Osteoblast (primary cell): ENCODE results near the gene SNAPC1. TPM values are rescaled to one million over a fixed set of nuclear protein-coding genes. Genes with fewer than 3 reads are reported as not detected.

Experiments used
- DNase-seq: peaks from one replicate; pipeline ENCODE4 v3.0.0; 2011; ENCODE audit warnings: low spot score, mixed read lengths; ENCODE audit not compliant: insufficient read length; ENCODE audit errors: missing footprints
- H2AFZ ChIP-seq: 2 replicates; pipeline ENCODE4 v1.6.0; 2011; ENCODE audit warnings: mild to moderate bottlenecking, low read length
- H3K27ac ChIP-seq: 2 replicates; pipeline ENCODE4 v1.5.1; 2011; ENCODE audit warnings: mild to moderate bottlenecking, low read depth, low read length, moderate library complexity
- H3K27me3 ChIP-seq: 2 replicates; pipeline ENCODE4 v1.6.0; 2012; ENCODE audit warnings: mild to moderate bottlenecking, control low read depth, inconsistent platforms, low read length, moderate library complexity; ENCODE audit not compliant: insufficient read depth
- H3K36me3 ChIP-seq: 2 replicates; pipeline ENCODE4 v1.5.1; 2011; ENCODE audit warnings: mild to moderate bottlenecking, low read length, control low read depth, moderate library complexity; ENCODE audit not compliant: insufficient read depth
- H3K4me1 ChIP-seq: 2 replicates; pipeline ENCODE4 v1.5.1; 2011; ENCODE audit warnings: mild to moderate bottlenecking, low read length, control low read depth, moderate library complexity; ENCODE audit not compliant: insufficient read depth
- H3K4me2 ChIP-seq: 2 replicates; pipeline ENCODE4 v1.6.0; 2011; ENCODE audit warnings: mild to moderate bottlenecking, low read length; ENCODE audit not compliant: insufficient read depth
- H3K4me3 ChIP-seq: fragments of 200-600 bp; sonication (generic); 3 replicates; pipeline ENCODE4 v1.5.1; 2012; ENCODE audit warnings: mild to moderate bottlenecking, low read length, inconsistent platforms; ENCODE audit not compliant: insufficient read depth
- H3K79me2 ChIP-seq: 2 replicates; pipeline ENCODE4 v1.6.0; 2012; ENCODE audit warnings: mild to moderate bottlenecking, low read length, control low read depth, inconsistent platforms; ENCODE audit not compliant: insufficient read depth
- H3K9me3 ChIP-seq: 2 replicates; pipeline ENCODE4 v1.5.1; 2011; ENCODE audit warnings: low read depth, low read length, control low read depth
- H4K20me1 ChIP-seq: 2 replicates; pipeline ENCODE4 v1.6.0; 2012; ENCODE audit warnings: mild to moderate bottlenecking, low read length, control low read depth; ENCODE audit not compliant: insufficient read depth
- CTCF ChIP-seq: IDR thresholded peaks from 2 replicates; pipeline ENCODE4 v1.5.1; 2011; ENCODE audit warnings: mild to moderate bottlenecking, low read depth, low read length, moderate library complexity; ENCODE audit errors: extremely low read depth
- total RNA-seq: library from RNA; depleted of rRNA; stranded (reverse); fragments of >200 nt; gene quantifications from 2 replicates; pipeline ENCODE4 v1.2.3, GENCODE V29; 2012

SNAPC1 gene
- total RNA-seq, 1 donor: 35.8 TPM

DNA sequence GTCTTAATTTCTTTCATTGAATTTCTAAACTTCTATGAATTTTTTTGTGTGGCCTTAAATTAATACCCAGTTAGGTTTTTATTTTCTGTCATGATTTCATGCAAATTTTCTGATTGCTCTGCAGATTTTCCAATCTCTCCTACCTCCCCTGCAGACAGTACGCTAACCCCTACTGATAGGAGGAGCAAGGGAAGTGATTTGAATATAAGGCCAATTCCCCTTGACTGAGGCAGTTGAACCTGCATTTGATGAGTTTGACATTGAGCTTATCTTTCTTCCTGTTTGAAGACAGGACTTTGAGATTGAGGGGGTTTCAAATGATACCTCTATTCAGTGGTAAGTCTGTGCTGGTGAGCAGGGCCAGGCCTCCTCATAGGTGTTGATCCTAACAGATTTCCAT is 74.6 kb downstream of the SNAPC1 start:
- H2AFZ ChIP-seq: no peak overlapping the region
- TF ChIP-seq CTCF: no peak
- no peak for DNase-seq

DNA sequence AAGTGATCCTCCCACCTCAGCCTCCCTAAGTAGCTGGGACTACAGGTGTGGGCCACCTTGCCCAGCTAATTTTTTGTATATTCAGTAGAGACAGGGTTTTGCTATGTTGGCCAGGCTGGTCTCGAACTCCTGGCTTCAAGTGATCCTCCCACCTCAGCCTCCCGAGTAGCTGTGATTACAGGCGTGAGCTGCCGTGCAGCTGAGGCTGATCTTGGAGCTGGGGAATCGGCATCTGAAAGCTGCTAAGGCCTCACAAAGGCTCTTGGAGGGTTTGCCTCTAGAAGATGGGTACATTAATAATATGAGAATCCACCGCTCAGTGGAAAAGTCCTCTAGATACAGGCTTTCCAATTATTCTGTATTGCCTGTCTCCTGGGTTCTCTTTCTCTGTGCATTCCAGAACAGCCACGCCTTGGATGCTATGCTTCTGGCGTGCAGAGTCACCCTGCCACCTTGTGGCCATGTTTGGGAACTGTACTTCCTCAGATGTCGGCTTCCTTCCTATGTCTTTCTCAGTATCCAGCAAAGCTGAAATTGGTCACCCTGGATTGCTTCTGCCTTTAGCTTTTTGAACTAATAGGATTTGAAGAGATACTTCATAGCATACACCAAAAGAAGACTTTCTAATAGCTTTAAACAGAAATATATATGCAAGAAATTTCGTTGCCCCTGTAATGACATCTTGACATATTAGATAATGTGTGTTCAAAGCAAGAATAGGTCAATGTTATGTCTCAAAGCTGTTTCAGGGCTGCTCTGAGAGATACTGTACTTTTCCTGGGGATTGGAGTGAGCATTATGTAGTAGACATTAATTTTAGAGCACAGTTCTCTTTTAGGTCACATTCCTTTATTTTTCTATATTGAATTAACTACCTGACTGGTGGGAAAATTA is 75.4 kb downstream of the SNAPC1 start:
- no peak overlapping the region for H3K27ac ChIP-seq

More for the DNA sequence above, 74.6 kb downstream of the SNAPC1 start:
- Histone ChIP-seq H3K79me2 (no peaks in the 10 kb centered on the region), H3K4me1 (peaks cover 3% of the 10 kb centered on the region), H3K9me3 (no peaks in the 10 kb centered on the region), H4K20me1 (no peaks in the 10 kb centered on the region), H3K27ac (no peak overlapping the region), H3K27me3 (no peaks in the 10 kb centered on the region), H3K4me2 (no peak overlapping the region), H3K4me3 (no peak overlapping the region), H3K36me3 (no peaks in the 10 kb centered on the region)

GRCh38 chr14:61838661-61839245 is 76.5 kb downstream of the SNAPC1 start:
- Histone ChIP-seq H2AFZ (no peak overlapping the region), H3K4me2 (no peak overlapping the region), H3K79me2 (no peaks in the 10 kb centered on the region), H4K20me1 (no peaks in the 10 kb centered on the region), H3K36me3 (no peaks in the 10 kb centered on the region), H3K27me3 (peaks cover 3% of the 10 kb centered on the region), H3K4me3 (no peak overlapping the region), H3K4me1 (peaks cover 3% of the 10 kb centered on the region), H3K27ac (peak overlapping the region; percentile 46), H3K9me3 (no peaks in the 10 kb centered on the region)
- TF ChIP-seq CTCF: no peak
- no peak for DNase-seq

More for the DNA sequence above, 75.4 kb downstream of the SNAPC1 start:
- H3K9me3 ChIP-seq: no peaks in the 10 kb centered on the region
- peak; percentile 72 for DNase-seq
- no peak overlapping the region for H3K4me3 ChIP-seq
- no peaks in the 10 kb centered on the region for H3K79me2 ChIP-seq
- no peaks in the 10 kb centered on the region for H3K36me3 ChIP-seq
- peaks cover 3% of the 10 kb centered on the region for H3K4me1 ChIP-seq
- peaks cover 3% of the 10 kb centered on the region for H3K27me3 ChIP-seq
- peak; percentile 92 for TF ChIP-seq CTCF
- no peaks in the 10 kb centered on the region for H4K20me1 ChIP-seq
- no peak overlapping the region for H2AFZ ChIP-seq
- H3K4me2 ChIP-seq: no peak overlapping the region

GRCh38 chr14:61839507-61839906 is 77.3 kb downstream of the SNAPC1 start:
- DNase-seq: no peak
- Histone ChIP-seq H3K27ac (peak overlapping the region; percentile 46), H3K4me1 (peaks cover 3% of the 10 kb centered on the region), H3K79me2 (no peaks in the 10 kb centered on the region), H3K9me3 (no peaks in the 10 kb centered on the region), H2AFZ (no peak overlapping the region), H3K36me3 (no peaks in the 10 kb centered on the region), H3K4me3 (no peak overlapping the region), H3K27me3 (peaks cover 3% of the 10 kb centered on the region), H4K20me1 (no peaks in the 10 kb centered on the region), H3K4me2 (no peak overlapping the region)
- no peak for TF ChIP-seq CTCF
